GM21390 (cell line): Measurements from ENCODE around the gene MRPS23.
A peak's percentile ranks its signal among the peaks of the same experiment; 100 is the strongest.

ENCODE experiments used
- ATAC-seq: cut with Tn5 transposase; IDR thresholded peaks from one replicate; pipeline ENCODE4 v1.9.1; 2021; ENCODE audit not compliant: unreplicated experiment

MRPS23 gene

GRCh38 chr17:57849874-57850754 lies at the start of gene MRPS23:
MRPS23 (minus strand) TSS chr17:57850044; CDS start chr17:57850010, 34 bp downstream.
- ATAC-seq, result peak; percentile 84

GRCh38 chr17:57899391-57899790 lies 49.5 kb upstream of the MRPS23 start:
- ATAC-seq, result no peak

- no peak for ATAC-seq
These were observed 48.9 kb upstream of the MRPS23 start for GRCh38 chr17:57898487-57899311.

DNA sequence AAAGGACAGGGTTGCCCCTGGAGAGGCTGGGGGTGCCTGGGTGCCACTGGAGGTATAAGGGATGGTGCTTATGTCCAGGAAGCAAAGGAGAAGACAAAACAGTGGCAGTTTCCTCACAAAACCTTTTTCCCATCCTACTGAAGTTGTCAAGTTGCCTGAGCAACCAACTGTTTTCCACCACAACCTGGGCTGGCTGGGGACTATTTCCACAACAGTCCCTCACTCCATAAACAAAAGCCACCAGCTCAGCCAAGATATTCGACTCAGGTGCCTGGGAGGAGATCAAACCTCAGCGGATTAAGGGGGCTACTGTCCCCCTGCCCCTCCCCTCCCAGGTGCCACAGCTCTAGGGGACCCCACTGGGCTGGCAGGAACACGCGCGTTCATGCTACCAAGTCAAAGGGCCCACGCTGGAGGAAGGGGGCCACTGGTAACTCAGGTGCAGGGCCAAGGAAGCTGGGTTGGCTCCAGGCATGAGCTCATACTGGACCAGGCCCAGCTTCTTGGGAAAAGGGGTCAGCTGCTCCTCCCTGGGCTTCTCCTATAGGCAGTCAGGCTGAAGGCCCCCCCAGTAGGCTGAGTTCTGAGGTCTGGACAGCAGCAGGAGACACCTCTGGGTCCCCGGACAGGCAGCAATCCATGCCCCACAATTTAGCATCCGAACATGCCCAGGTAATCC lies 45.7 kb upstream of the MRPS23 start:
- no peak for ATAC-seq

DNA sequence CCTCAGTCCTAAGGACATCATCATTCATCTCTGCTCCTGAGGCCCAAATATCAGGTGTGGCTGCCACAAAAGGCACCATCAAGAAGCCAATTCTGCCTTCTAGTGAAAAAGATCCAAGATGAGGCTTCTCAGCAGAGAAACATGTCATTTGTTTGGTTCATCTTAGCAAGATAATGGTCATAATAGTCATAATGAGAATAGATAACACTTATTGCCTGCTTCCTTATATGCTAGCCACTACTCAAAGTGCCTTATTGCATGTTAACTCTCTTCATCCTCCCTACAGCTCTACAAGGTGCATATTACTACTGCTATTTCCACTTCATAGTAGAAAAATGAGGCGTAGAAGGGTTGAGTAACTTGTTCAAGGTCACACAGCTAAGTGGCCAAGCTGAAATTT lies 45.0 kb upstream of the MRPS23 start:
- no peak for ATAC-seq

DNA sequence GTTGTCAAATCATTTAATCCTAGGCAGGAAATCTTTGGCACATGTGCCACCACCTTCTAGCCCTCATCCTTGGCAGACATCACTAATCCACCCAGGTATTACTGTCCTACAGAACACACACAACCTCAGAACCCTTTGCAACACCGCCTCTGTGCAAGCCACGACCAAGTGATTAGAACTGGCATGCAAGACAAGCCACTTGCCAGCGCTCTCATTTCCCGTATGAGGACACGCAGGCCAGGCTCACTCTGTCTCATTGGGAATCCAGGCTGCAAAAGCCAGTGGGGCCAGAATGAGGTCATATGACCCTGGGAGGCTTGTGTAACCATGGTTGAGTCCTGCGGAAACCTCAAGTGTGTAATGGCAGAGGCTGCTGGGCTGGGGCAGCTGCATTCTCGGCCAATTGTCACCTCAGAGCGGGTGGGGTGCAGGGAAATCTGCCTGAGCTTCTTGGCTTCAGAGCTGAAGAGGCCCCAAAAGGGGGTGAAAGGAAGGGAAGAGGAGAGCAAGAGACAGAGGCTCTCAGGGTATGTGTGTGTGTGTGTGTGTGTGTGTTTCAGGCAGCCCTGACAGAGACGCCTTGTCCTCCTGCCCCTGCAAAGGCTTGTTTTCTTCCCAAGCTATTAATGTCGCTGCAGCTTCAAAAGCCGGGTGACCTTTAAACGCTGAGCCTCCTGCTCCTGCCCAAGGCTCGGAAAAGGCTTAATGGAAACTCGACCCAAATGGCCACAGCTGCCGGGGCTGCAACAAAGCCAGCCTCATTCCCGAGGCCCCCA lies 43.2 kb upstream of the MRPS23 start:
- no peak for ATAC-seq

GRCh38 chr17:57892146-57892819 lies 42.4 kb upstream of the MRPS23 start:
- ATAC-seq, result no peak

GRCh38 chr17:57890857-57891232 lies 41.0 kb upstream of the MRPS23 start:
- ATAC-seq, result no peak

- no peak for ATAC-seq
These were observed 40.3 kb upstream of the MRPS23 start for GRCh38 chr17:57889892-57890856.

DNA sequence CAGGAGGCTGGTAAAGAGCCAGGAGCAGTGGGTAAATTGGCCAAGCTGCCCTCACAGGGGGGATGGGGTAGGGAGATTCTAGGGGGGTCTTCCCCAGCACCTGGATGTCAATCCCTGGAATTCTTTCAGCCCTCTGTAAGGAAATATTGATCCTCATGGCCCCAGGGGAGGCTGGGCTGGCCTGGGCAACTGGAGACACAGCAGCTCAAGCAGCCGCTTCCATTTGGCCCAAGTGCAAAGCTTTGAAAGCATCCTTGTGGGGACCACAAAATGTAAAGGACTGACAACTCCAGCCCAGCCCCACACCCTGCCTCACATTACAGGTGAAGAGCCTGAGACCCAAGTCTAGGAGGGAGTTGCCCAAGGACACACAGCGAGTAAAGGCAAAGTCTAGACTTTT lies 39.4 kb upstream of the MRPS23 start:
- ATAC-seq, result no peak

- ATAC-seq, result no peak
These were observed 38.7 kb upstream of the MRPS23 start for GRCh38 chr17:57888311-57889216.

DNA sequence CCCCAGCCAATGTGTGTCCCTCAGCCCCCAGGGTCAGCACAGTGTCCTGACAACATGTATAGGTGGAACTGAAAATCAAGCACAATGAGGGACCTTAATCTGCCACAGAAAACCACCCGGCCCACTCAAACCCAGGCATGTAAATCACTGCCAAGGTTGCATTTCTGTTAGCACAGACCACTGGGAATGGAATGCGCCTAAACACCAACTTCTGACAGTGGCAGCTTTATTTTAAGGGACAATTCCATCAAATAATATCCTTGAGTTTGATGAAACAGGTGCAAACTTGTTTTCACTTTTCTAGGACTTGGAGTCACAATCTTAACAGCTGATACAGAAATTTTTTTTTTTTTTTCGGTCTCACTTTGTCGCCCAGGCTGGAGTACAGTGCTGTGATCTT lies 37.3 kb upstream of the MRPS23 start:
- no peak for ATAC-seq

DNA sequence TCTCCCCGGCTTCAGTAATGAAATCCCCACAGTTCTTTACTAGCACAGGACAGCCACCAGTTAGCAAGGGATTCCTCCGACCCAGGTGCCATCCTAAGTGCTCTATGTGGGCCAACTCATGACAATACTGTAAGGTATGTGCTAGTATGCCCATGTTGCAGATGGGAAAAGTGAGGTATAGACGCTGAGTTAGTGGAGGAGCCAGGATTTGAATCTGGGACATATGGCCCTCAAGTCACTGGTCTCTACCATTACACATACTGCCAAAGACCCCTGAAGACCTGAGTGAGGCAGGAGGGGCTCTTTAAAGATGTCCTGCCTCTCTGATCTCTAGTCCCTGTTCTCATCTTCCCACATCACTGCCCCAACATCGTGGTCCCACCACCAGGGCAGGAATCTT lies 36.2 kb upstream of the MRPS23 start:
- no peak for ATAC-seq

- ATAC-seq, result no peak
These were observed 35.5 kb upstream of the MRPS23 start for GRCh38 chr17:57885148-57885915.

DNA sequence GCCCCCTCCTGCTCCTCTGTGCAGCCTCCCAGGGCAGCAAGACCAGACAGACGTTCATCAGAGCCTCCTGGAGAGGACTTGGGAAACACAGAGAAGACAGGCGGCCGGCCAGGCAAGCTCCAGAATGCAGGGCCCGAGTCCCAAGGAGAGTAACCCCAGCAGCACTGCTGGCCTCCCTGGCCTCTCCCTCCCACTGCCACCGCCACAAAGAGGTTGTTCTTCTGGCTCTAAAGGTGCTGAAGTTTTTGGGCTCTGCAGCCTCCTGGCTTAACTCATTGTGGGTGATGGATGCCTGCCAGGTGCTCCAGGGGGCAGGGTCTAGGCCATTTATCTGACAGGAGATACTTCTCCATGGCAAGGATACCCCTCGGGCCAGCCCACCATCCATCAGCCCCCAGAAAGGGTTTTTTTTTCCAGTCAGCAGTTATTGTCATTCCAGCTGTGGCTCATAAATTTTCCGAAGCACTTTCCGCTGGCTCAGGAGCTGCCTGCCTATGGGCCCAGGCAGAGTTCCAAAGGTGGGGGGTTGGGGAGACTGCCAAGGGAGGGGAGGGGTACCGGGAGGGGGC lies 32.0 kb upstream of the MRPS23 start:
- ATAC-seq, result no peak

GRCh38 chr17:57881143-57881542 lies 31.3 kb upstream of the MRPS23 start:
- ATAC-seq, result no peak

- no peak for ATAC-seq
These were observed 30.2 kb upstream of the MRPS23 start for GRCh38 chr17:57880086-57880456.
